Subcutaneous preadipocyte (primary cell): ENCODE measurements around the gene FGFR2. TPM values are rescaled to one million over a fixed set of nuclear protein-coding genes. Genes with fewer than 3 reads are reported as not detected.

ENCODE experiments used
- total RNA-seq: library from RNA; depleted of rRNA; stranded (reverse); fragments of >200 nt; gene quantifications from 2 replicates; pipeline ENCODE4 v1.2.3, GENCODE V29; 2012

FGFR2 gene
- total RNA-seq: under 0.01 TPM in 1 of 2 replicates, not detected in the other

DNA sequence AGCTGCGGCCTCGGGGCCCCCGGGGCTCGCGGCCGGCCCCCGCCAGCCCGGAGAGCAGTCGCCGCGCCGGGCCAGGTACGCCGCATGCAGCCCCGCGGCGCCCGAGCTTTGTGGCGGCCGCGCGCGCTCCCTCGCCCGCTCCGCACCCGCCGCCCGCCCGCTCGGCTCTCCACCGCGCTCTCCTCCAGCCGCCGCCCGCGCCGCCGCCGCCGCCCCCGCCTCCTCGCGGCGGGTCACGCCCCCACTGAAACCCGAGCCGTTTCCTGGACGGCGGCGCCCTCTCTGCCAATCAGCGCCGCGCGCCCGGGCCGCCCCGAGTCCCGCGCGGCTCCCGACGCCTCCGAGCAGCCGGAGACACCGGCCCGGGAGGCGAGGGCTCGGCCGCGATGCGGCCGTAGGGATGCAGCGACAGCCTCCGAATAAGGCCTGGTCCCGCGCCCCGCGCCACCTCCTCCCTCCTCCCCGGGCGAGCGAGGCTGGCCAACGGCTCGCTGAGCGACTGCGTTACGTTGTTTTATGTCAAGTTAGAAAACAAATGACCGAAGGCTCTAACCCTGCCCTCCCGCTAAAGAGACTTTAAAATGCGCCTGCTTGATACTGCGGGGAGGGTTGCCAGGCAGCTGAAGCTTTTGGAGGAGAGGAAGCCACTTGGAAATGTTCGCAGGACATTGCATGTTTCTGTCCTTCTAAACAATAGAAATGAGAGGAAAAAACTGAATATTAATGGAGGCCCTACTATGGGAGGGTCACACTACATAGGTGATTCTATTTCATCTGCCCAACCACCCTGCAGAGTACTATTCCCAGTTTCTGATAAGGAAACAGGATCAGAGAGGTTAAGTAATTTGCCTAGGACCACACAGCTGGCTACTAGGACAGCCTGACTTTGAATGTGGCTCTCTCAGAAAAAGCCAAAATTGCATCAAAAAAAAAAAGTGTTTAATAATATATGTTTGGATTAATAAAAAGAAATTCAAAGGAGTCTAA lies at the start of gene FGFR2:
TSS of gene FGFR2 (minus strand) at position 182 of the 987 bp plus-strand sequence. CDS start 4,627 bp downstream, outside the sequence.

